HepG2 (cell line): Measurements from ENCODE around the gene DAG1. TPM values are rescaled to one million over a fixed set of nuclear protein-coding genes. Genes with fewer than 3 reads are reported as not detected.
A peak's percentile ranks its signal among the peaks of the same experiment; 100 is the strongest.

ENCODE experiments used
- FOXM1 ChIP-seq: sonication (generic); formaldehyde crosslinking; IDR thresholded peaks from 2 replicates; pipeline ENCODE4 v1.5.0; 2020; ENCODE audit warnings: missing genetic modification reagents
- GLI4 ChIP-seq: sonication (generic); formaldehyde crosslinking; IDR thresholded peaks from 2 replicates; pipeline ENCODE4 v1.5.1; 2020; ENCODE audit warnings: missing genetic modification reagents, mild to moderate bottlenecking, moderate library complexity, borderline replicate concordance
- HNRNPUL1 ChIP-seq: fragments of 200-400 bp; formaldehyde crosslinking; IDR thresholded peaks from 2 replicates; pipeline ENCODE4 v1.6.1; 2017; ENCODE audit warnings: low read depth, mild to moderate bottlenecking, low read length, moderate library complexity
- JDP2 ChIP-seq: sonication (generic); formaldehyde crosslinking; IDR thresholded peaks from 2 replicates; pipeline ENCODE4 v1.8.1; 2022; ENCODE audit warnings: missing genetic modification reagents, borderline replicate concordance
- KLF13 ChIP-seq: sonication (generic); formaldehyde crosslinking; IDR thresholded peaks from 2 replicates; pipeline ENCODE4 v1.4.0; 2020; ENCODE audit warnings: mild to moderate bottlenecking, missing genetic modification reagents
- RARA ChIP-seq: IDR thresholded peaks from 2 replicates; pipeline ENCODE4 v1.6.1; 2016; ENCODE audit warnings: missing genetic modification reagents, missing compliant biosample characterization
- RBFOX2 ChIP-seq: fragments of 200-400 bp; formaldehyde crosslinking; IDR thresholded peaks from 2 replicates; pipeline ENCODE4 v1.6.1; 2017; ENCODE audit warnings: low read depth, mild to moderate bottlenecking, low read length
- RCOR2 ChIP-seq: IDR thresholded peaks from 2 replicates; pipeline ENCODE4 v1.6.1; 2016; ENCODE audit warnings: missing biosample characterization, missing genetic modification reagents
- SUZ12 ChIP-seq: fragments of 150-350 bp; IDR thresholded peaks from 2 replicates; pipeline ENCODE4 v1.6.1; 2014; ENCODE audit warnings: low read depth, low read length
- THYN1 ChIP-seq: sonication (generic); formaldehyde crosslinking; IDR thresholded peaks from 2 replicates; pipeline ENCODE4 v1.8.1; 2023; ENCODE audit warnings: low read depth, mild to moderate bottlenecking, moderate library complexity, missing genetic modification reagents, borderline replicate concordance
- XBP1 ChIP-seq: sonication (generic); formaldehyde crosslinking; IDR thresholded peaks from 2 replicates; pipeline ENCODE4 v1.5.0; 2020; ENCODE audit warnings: missing genetic modification reagents
- ZBTB1 ChIP-seq: sonication (generic); formaldehyde crosslinking; IDR thresholded peaks from 2 replicates; pipeline ENCODE4 v1.4.0; 2020; ENCODE audit warnings: missing genetic modification reagents, borderline replicate concordance
- ZBTB42 ChIP-seq: sonication (generic); formaldehyde crosslinking; IDR thresholded peaks from 2 replicates; pipeline ENCODE4 v1.5.0; 2020; ENCODE audit warnings: mild to moderate bottlenecking, missing genetic modification reagents
- ZNF331 ChIP-seq: sonication (generic); formaldehyde crosslinking; IDR thresholded peaks from 2 replicates; pipeline ENCODE4 v1.4.0; 2020; ENCODE audit warnings: missing genetic modification reagents
- ZNF350 ChIP-seq: sonication (generic); formaldehyde crosslinking; IDR thresholded peaks from 2 replicates; pipeline ENCODE4 v1.4.0; 2020; ENCODE audit warnings: mild to moderate bottlenecking, low read depth, missing genetic modification reagents, borderline replicate concordance
- ZNF572 ChIP-seq: sonication (generic); formaldehyde crosslinking; IDR thresholded peaks from 2 replicates; pipeline ENCODE4 v1.5.1; 2020; ENCODE audit warnings: mild to moderate bottlenecking, missing genetic modification reagents
- ZNF615 ChIP-seq: sonication (generic); formaldehyde crosslinking; IDR thresholded peaks from 2 replicates; pipeline ENCODE4 v1.5.0; 2020; ENCODE audit warnings: mild to moderate bottlenecking, missing genetic modification reagents, borderline replicate concordance
- ZNF75D ChIP-seq: sonication (generic); formaldehyde crosslinking; IDR thresholded peaks from 2 replicates; pipeline ENCODE4 v1.8.1; 2023; ENCODE audit warnings: missing genetic modification reagents, mild to moderate bottlenecking, borderline replicate concordance
- ZNF766 ChIP-seq: sonication (generic); formaldehyde crosslinking; IDR thresholded peaks from 2 replicates; pipeline ENCODE4 v1.5.0; 2020; ENCODE audit warnings: missing genetic modification reagents, borderline replicate concordance
- polyA plus RNA-seq, 8 experiments: library from polyadenylated mRNA; depleted of rRNA in 3 of 8; stranded (reverse) in 7 of 8; unstranded in 1 of 8; fragments of >200 nt; fragmentation: Illumina TruSeq in 4 of 8; extraction: Trizol in 4 of 8; gene quantifications; 2 replicates each; pipeline versions ENCODE4 v1.2.1 to v1.2.3, GENCODE V29; 2011 to 2016; ENCODE audit warnings: low read depth in 4 of 8, missing spikeins in 1 of 8, mixed read lengths in 1 of 8; ENCODE audit not compliant: insufficient read depth in 1 of 8
- total RNA-seq, 5 experiments: library from RNA; depleted of rRNA; stranded (reverse); fragments of >200 nt; fragmentation: Illumina TruSeq; extraction: Trizol; gene quantifications; 2 replicates each; pipeline ENCODE4 v1.2.3, GENCODE V29; 2016; ENCODE audit warnings: low read depth in 1 of 5
- TF ChIP-seq, protein P1 (sequence below): sonication (generic); formaldehyde crosslinking; IDR thresholded peaks from 2 replicates; pipeline ENCODE4 v1.5.1; 2020; ENCODE audit warnings: mild to moderate bottlenecking, moderate library complexity, missing genetic modification reagents
- TF ChIP-seq, protein P2 (sequence below): sonication (generic); formaldehyde crosslinking; IDR thresholded peaks from 2 replicates; pipeline ENCODE4 v1.4.0; 2020; ENCODE audit warnings: missing genetic modification reagents, mild to moderate bottlenecking, borderline replicate concordance
- TF ChIP-seq, protein P3 (sequence below): sonication (generic); formaldehyde crosslinking; IDR thresholded peaks from 2 replicates; pipeline ENCODE4 v1.4.0; 2020; ENCODE audit warnings: low read depth, missing genetic modification reagents
- TF ChIP-seq, protein P4 (sequence below): IDR thresholded peaks from 2 replicates; pipeline ENCODE4 v1.6.1; 2012; ENCODE audit warnings: inconsistent platforms

DAG1 gene
- total and polyA plus RNA-seq, 2 of the 13 experiments (the other 11 are each of a cell fraction or from before 2014, with no cell fraction given): 47.3 to 50.4 TPM

DNA sequence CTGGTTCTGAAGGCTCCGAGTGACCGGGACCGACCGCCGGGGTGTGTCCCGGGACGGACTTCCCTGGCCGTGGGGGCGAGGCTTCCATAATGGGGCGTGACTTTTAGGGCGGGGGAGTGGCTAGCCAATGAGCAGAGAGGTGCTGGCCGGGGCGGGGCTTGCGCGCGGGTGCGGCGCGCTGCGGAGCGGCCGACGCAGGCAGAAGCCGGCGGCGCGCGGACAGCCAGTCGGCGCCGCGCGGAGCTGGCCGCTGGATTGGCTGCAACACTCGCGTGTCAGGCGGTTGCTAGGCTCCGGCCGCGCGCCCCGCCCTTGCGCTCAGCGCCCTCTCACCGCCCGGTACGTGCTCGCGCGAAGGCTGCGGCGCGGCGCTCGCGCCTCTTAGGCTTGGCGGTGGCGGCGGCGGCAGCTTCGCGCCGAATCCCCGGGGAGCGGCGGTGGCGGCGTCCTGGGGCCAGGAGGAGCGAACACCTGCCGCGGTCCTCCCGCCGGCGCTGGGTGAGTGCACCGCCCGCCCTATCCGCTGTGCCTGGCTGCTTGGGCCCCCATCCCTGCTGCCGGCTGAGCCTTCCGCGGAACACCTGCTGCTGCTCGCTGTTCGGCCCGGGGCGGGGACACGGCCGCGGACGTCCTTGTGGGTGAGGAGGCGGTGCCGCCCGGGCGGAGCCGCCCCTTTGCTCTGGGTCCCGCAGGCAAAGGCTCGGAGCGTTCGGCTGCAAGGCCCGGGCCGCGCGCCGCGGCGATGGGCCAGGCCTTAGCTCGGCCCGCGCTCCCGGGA lies at the start of gene DAG1 (continued):
- TF ChIP-seq RARA (CRISPR knock-in tag) (peak; percentile 5), RCOR2 (CRISPR knock-in tag) (no peak), JDP2 (CRISPR knock-in tag) (no peak), SUZ12 (no peak), GLI4 (CRISPR knock-in tag) (peak; percentile 77; the same call in 1 of the 2 replicates), XBP1 (no peak), THYN1 (CRISPR knock-in tag) (no peak), KLF13 (CRISPR knock-in tag) (peak; percentile 55; the same call in 1 of the 2 replicates), ZNF766 (CRISPR knock-in tag) (0 out of 2 replicates have a peak, but pooled peaks have one; percentile 37), ZNF331 (CRISPR knock-in tag) (0 out of 2 replicates have a peak, but pooled peaks have one; percentile 11), FOXM1 (0 out of 2 replicates have a peak, but pooled peaks have one; percentile 20), RBFOX2 (peak; percentile 97), ZNF615 (CRISPR knock-in tag) (no peak), HNRNPUL1 (0 out of 2 replicates have a peak, but pooled peaks have one; percentile 24), ZNF75D (CRISPR knock-in tag) (no peak), ZNF350 (CRISPR knock-in tag) (no peak), ZBTB42 (CRISPR knock-in tag) (peak; percentile 62; the same call in 1 of the 2 replicates), ZBTB1 (CRISPR knock-in tag) (no peak), ZNF572 (CRISPR knock-in tag) (no peak)
- TF ChIP-seq, protein P1, sequence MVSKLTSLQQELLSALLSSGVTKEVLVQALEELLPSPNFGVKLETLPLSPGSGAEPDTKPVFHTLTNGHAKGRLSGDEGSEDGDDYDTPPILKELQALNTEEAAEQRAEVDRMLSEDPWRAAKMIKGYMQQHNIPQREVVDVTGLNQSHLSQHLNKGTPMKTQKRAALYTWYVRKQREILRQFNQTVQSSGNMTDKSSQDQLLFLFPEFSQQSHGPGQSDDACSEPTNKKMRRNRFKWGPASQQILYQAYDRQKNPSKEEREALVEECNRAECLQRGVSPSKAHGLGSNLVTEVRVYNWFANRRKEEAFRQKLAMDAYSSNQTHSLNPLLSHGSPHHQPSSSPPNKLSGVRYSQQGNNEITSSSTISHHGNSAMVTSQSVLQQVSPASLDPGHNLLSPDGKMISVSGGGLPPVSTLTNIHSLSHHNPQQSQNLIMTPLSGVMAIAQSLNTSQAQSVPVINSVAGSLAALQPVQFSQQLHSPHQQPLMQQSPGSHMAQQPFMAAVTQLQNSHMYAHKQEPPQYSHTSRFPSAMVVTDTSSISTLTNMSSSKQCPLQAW: no peak
- TF ChIP-seq, protein P2, sequence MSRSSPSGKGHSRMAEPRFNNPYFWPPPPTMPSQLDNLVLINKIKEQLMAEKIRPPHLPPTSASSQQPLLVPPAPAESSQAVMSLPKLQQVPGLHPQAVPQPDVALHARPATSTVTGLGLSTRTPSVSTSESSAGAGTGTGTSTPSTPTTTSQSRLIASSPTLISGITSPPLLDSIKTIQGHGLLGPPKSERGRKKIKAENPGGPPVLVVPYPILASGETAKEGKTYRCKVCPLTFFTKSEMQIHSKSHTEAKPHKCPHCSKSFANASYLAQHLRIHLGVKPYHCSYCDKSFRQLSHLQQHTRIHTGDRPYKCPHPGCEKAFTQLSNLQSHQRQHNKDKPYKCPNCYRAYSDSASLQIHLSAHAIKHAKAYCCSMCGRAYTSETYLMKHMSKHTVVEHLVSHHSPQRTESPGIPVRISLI (CRISPR knock-in tag): no peak
- TF ChIP-seq, protein P3, sequence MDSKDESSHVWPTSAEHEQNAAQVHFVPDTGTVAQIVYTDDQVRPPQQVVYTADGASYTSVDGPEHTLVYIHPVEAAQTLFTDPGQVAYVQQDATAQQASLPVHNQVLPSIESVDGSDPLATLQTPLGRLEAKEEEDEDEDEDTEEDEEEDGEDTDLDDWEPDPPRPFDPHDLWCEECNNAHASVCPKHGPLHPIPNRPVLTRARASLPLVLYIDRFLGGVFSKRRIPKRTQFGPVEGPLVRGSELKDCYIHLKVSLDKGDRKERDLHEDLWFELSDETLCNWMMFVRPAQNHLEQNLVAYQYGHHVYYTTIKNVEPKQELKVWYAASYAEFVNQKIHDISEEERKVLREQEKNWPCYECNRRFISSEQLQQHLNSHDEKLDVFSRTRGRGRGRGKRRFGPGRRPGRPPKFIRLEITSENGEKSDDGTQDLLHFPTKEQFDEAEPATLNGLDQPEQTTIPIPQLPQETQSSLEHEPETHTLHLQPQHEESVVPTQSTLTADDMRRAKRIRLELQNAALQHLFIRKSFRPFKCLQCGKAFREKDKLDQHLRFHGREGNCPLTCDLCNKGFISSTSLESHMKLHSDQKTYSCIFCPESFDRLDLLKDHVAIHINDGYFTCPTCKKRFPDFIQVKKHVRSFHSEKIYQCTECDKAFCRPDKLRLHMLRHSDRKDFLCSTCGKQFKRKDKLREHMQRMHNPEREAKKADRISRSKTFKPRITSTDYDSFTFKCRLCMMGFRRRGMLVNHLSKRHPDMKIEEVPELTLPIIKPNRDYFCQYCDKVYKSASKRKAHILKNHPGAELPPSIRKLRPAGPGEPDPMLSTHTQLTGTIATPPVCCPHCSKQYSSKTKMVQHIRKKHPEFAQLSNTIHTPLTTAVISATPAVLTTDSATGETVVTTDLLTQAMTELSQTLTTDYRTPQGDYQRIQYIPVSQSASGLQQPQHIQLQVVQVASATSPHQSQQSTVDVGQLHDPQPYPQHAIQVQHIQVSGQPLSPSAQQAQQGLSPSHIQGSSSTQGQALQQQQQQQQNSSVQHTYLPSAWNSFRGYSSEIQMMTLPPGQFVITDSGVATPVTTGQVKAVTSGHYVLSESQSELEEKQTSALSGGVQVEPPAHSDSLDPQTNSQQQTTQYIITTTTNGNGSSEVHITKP: no peak
- TF ChIP-seq, protein P4, sequence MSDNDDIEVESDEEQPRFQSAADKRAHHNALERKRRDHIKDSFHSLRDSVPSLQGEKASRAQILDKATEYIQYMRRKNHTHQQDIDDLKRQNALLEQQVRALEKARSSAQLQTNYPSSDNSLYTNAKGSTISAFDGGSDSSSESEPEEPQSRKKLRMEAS: peak; percentile 63; the same call in 1 of the 2 replicates
